Measurements from ENCODE around the gene OLFM1.
"Not testable (repeated sequence)": the region's sequence is repeated elsewhere in the genome, so short reads cannot be mapped to it uniquely, and the experiment has no call there.

The OLFM1 gene

GRCh38 chr9:135060461-135061116 is 26.9 kb upstream of the OLFM1 start:
- no peak for FAIRE-seq

- no peak for FAIRE-seq
These were observed 26.0 kb upstream of the OLFM1 start for GRCh38 chr9:135061441-135061840.

- no peak for FAIRE-seq
These were observed 25.2 kb upstream of the OLFM1 start for GRCh38 chr9:135062254-135062653.

DNA sequence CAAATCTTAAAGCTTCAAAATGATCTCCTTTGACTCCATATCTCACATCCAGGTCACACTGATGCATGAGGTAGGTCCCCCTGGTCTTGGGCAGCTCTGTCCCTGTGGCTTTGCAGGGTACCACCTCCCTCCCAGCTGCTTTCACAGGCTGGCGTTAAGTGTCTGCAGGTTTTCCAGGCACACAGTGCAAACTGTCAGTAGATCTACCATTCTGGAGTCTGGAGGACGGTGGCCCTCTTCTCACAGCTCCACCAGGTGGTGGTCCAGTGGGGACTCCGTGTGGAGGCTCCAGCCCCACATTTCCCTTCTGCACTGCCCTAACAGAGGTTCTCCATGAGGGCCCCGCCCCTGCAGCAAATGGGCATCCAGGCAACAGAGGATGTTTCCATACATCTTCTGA is 24.0 kb upstream of the OLFM1 start:
- FAIRE-seq, result not testable (repeated sequence)

DNA sequence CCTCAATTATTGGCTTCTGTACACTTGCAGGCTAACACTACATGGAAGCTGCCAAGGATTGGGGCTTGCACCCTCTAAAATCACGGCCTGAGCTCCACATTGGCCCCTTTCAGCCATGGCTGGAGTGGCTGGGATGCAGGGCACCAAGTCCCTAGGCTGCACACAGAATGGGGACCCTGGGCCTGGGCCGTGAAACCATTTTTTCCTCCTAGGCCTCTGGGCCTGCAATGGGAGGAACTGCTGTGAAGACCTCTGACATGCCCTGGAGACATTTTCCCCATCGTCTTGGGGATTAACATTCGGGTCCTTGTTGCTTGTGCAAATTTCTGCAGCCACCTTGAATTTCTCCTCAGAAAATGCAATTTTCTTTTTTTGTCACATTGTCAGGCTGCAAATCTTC is 23.6 kb upstream of the OLFM1 start:
- not testable (repeated sequence) for FAIRE-seq

DNA sequence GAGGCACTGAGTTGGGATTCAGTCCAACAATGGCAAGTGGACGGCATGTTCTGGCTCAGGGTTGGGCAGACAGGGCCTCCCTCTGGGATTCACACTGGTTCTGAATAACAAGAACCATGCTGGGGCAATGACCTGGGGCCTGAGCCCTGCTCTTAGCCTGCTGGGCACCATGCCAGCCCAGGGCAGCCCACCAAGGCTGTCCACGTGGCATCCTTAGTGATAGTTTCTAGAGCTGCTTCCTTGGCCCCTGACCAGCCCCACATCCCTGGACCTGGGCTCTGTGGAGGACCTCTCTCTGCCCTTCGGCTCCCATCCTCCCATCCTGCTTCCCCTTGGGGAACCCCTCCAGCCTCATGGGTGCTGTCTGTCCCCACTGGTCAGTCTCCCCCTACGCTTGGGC is 22.3 kb upstream of the OLFM1 start:
- no peak for FAIRE-seq

- FAIRE-seq, result no peak
These were observed 21.7 kb upstream of the OLFM1 start for GRCh38 chr9:135065804-135066203.

DNA sequence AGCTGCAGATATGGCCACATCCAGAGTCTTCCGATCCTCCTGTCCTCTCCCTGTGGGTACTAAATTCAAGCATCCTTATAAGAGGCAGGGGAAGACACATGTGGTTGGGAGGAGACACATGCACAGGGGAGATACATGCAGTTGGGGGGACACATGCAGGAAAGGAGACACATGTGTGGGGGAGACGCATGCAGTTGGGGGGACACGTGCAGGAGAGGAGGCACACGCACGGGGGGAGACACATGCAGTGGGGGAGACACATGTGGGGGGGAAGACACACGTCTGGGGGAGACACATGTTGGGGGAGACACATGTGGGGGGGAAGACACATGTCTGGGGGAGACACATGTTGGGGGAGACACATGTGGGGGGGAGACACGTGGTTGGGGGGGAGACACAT is 21.2 kb upstream of the OLFM1 start:
- FAIRE-seq, result no peak

DNA sequence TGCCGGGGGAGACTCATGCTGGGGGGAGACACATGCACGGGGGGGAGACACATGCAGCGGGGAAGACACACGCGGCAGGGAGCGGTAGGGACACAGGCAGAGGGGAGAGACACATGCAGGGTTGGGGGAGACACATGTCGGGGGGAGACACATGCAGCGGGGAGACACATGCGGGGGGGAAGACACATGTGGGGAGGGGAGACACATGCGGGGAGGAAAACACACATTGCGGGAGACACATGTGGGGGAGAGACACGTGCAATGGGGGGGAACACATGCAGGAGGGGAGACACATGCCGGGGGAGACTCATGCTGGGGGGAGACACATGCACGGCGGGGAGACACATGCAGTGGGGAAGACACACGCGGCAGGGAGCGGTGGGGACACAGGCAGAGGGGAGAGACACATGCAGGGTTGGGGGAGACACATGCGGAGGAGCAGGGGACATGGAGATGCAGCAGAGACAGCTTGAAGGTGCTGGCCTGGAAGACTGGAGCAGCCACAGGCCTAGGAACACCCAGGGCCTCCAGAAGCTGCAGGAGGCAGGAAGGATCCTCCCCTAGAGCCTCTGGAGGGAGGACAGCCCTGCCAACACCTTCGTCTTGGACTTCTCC is 20.3 kb upstream of the OLFM1 start:
- FAIRE-seq, result no peak

GRCh38 chr9:135068776-135069415 is 18.6 kb upstream of the OLFM1 start:
- no peak for FAIRE-seq

DNA sequence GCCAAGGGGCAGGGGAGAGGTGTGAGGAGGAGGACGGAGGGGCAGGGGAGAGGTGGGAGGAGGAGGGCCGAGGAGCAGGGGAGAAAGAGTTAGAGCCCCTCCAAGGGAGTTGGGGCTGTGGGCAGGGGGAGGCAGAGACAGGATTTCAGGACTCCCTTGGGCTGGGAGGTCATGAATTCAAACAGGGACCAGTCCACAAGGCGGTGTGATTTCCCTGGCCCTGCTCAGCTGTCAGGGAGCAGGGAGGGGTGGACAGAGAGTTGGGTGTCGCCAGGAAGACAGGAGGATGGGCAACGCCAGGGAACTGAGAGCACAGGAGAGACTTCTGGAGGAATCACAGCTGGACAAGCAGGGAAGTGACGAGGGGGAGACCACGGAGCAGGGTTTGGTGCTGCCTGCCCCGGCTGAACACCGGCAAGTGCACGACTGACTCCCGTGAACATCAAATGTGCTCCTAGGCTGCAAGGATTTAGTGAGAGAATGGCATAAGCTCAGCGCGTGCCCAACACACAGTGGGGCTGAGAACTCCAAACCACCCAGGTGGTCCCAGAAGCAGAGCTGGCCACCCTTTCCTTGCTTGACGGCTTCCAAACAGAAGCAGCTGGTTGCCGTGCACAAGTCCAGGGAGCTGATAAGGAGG is 17.8 kb upstream of the OLFM1 start:
- FAIRE-seq, result no peak

- FAIRE-seq, result no peak
These were observed 17.1 kb upstream of the OLFM1 start for GRCh38 chr9:135070198-135070951.

- FAIRE-seq, result no peak
These were observed 16.3 kb upstream of the OLFM1 start for GRCh38 chr9:135070964-135071735.

DNA sequence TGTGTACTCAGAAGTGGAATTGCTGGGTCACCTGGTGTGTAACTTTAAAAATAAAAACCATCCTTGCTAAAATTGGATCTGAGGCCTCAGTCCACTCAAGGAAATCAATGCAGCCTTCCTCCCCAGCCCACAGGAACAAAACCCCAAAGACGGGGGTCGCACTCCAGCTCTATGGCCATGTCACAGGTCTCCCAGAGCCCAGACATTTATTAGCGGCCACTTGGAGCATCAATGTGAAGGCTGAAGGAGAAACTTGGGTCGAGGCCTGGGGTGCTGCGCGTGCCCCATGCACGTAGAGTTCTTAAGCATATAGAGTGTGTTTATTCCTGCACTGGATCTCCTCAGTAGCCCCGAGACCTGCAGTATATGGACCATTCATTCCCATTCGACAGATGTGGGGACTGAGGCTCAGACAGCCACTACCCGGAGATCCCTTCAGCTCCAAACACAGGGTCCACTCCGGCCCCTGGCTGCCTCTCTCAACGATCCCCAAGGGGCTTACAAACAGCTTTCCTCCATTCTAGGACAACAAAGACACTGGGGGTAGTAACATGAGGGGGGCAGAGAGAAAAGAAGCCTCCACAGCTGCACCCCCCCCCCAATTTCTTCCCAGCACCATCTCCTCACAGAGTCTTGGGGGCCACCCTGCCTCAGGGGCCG is 14.3 kb upstream of the OLFM1 start:
- FAIRE-seq, result no peak

- FAIRE-seq, result no peak
These were observed 13.6 kb upstream of the OLFM1 start for GRCh38 chr9:135073741-135074305.

GRCh38 chr9:135074354-135075233 is 12.9 kb upstream of the OLFM1 start:
- no peak for FAIRE-seq

GRCh38 chr9:135075234-135076142 is 12.0 kb upstream of the OLFM1 start:
- no peak for FAIRE-seq

DNA sequence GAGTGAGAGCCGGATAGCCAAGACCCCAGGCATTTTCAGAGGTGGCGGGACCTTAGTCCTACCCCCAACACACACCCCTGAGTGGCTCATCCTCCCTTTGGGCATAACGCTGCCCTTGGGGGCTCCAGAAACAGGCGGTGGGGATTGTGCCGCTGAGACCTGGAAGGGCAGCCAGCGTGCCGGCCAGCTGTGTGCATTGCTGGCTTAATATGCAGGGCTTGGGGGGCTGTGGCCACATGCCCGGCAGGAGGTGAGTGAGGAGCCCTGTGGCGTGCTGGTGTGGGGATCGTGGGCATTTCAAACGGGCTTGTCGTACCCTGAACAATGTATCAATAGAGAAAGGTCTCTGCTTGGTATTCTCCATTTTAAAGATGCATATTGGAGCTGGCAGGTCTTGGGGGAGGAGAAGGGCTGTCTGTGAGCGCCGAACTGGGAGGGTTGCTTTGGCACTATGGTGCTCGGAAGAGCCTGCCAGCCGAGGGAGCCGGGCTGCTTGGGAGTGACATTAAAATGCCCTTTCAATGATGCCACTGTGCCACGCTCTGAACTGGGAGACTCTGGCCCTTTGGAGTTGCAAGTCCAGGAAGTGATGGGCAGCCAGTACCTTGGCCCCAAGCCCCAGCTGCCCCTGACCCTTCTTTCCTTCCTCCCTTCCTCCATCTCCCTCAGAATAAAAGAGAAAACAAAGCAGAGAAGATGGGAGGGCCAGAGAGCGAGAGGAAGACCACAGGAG is 11.2 kb upstream of the OLFM1 start:
- no peak for FAIRE-seq

Measured in G401.6 (cell line).